SK-N-SH treated with all-trans-retinoic acid at 6 μM for 48 hours (cell line): ENCODE results near the gene WHRN.

Experiments
- ATAC-seq: fragments of 200-7000 bp; cut with Tn5 transposase; 3 replicates; pipeline ENCODE4 v1.9.1; 2020; ENCODE audit warnings: mild to moderate bottlenecking, moderate library complexity
- ARNTL ChIP-seq: fragments of 450-650 bp; formaldehyde crosslinking; IDR thresholded peaks from 2 replicates; pipeline ENCODE4 v1.5.0; 2020; ENCODE audit warnings: low read depth, mild to moderate bottlenecking, moderate library complexity, borderline replicate concordance
- BACH2 ChIP-seq: fragments of 250-450 bp; sonication (Bioruptor Pico); IDR thresholded peaks from 2 replicates; pipeline ENCODE4 v1.9.0; 2021; ENCODE audit warnings: mild to moderate bottlenecking, borderline replicate concordance
- CSDC2 ChIP-seq: fragments of 250-450 bp; sonication (Bioruptor Pico); IDR thresholded peaks from 2 replicates; pipeline ENCODE4 v1.5.0; 2020; ENCODE audit warnings: mild to moderate bottlenecking, moderate library complexity
- CSRNP3 ChIP-seq: fragments of 250-450 bp; sonication (Bioruptor Pico); IDR thresholded peaks from 2 replicates; pipeline ENCODE4 v1.5.1; 2021; ENCODE audit warnings: mild to moderate bottlenecking, moderate library complexity
- ESRRG ChIP-seq: fragments of 250-450 bp; sonication (Bioruptor Pico); IDR thresholded peaks from 2 replicates; pipeline ENCODE4 v1.6.1; 2021; ENCODE audit warnings: mild to moderate bottlenecking
- GLIS3 ChIP-seq: fragments of 250-450 bp; sonication (Bioruptor Pico); IDR thresholded peaks from 2 replicates; pipeline ENCODE4 v1.5.0; 2020; ENCODE audit warnings: mild to moderate bottlenecking, moderate library complexity
- ISL1 ChIP-seq: fragments of 250-450 bp; sonication (Bioruptor Pico); IDR thresholded peaks from 2 replicates; pipeline ENCODE4 v2.1.2; 2022; ENCODE audit warnings: mild to moderate bottlenecking, moderate library complexity
- OSR1 ChIP-seq: fragments of 250-450 bp; sonication (Bioruptor Pico); IDR thresholded peaks from 2 replicates; pipeline ENCODE4 v1.8.0; 2022; ENCODE audit warnings: moderate library complexity, mild to moderate bottlenecking, inconsistent platforms
- PATZ1 ChIP-seq: fragments of 250-450 bp; sonication (Bioruptor Pico); IDR thresholded peaks from 2 replicates; pipeline ENCODE4 v1.8.0; 2020; ENCODE audit warnings: mild to moderate bottlenecking, moderate library complexity, borderline replicate concordance
- PPARA ChIP-seq: fragments of 250-450 bp; sonication (Bioruptor Pico); IDR thresholded peaks from 2 replicates; pipeline ENCODE4 v1.5.0; 2020; ENCODE audit warnings: mild to moderate bottlenecking, borderline replicate concordance
- RARB ChIP-seq: fragments of 250-450 bp; sonication (Bioruptor Pico); IDR thresholded peaks from 2 replicates; pipeline ENCODE4 v1.8.0; 2021; ENCODE audit warnings: mild to moderate bottlenecking, moderate library complexity
- SNAI2 ChIP-seq: fragments of 250-450 bp; sonication (Bioruptor Pico); IDR thresholded peaks from 2 replicates; pipeline ENCODE4 v1.5.0; 2020; ENCODE audit warnings: mild to moderate bottlenecking, moderate library complexity
- TOX ChIP-seq: fragments of 250-450 bp; sonication (Bioruptor Pico); IDR thresholded peaks from 2 replicates; pipeline ENCODE4 v1.8.0; 2021; ENCODE audit warnings: mild to moderate bottlenecking, moderate library complexity, borderline replicate concordance
- ZFP3 ChIP-seq: fragments of 250-450 bp; sonication (Bioruptor Pico); IDR thresholded peaks from 2 replicates; pipeline ENCODE4 v1.5.0; 2020; ENCODE audit warnings: mild to moderate bottlenecking, moderate library complexity
- ZFP30 ChIP-seq: fragments of 450-650 bp; formaldehyde crosslinking; IDR thresholded peaks from 2 replicates; pipeline ENCODE4 v1.5.0; 2022; ENCODE audit warnings: mild to moderate bottlenecking, moderate library complexity
- ZNF565 ChIP-seq: fragments of 450-650 bp; formaldehyde crosslinking; conservative IDR thresholded peaks from 2 replicates; pipeline ENCODE4 v1.5.0; 2020; ENCODE audit warnings: low read depth, mild to moderate bottlenecking, moderate library complexity
- ZNF8 ChIP-seq: fragments of 450-650 bp; formaldehyde crosslinking; IDR thresholded peaks from 2 replicates; pipeline ENCODE4 v1.5.0; 2020; ENCODE audit warnings: mild to moderate bottlenecking, moderate library complexity
- TF ChIP-seq, protein P1 (sequence below): fragments of 250-450 bp; sonication (Bioruptor Pico); IDR thresholded peaks from 2 replicates; pipeline ENCODE4 v1.5.1; 2020; ENCODE audit warnings: low read depth, mild to moderate bottlenecking, moderate library complexity
- TF ChIP-seq, protein P2 (sequence below): fragments of 250-450 bp; sonication (Bioruptor Pico); IDR thresholded peaks from 2 replicates; pipeline ENCODE4 v1.5.0; 2020; ENCODE audit warnings: mild to moderate bottlenecking, moderate library complexity
- TF ChIP-seq, protein P3 (sequence below): fragments of 250-450 bp; sonication (Bioruptor Pico); IDR thresholded peaks from 2 replicates; pipeline ENCODE4 v1.8.0; 2021; ENCODE audit warnings: low read depth, mild to moderate bottlenecking, moderate library complexity, borderline replicate concordance

WHRN gene

GRCh38 chr9:114464281-114465051 lies 40.8 kb downstream of the WHRN start:
- no peak for ATAC-seq
- TF ChIP-seq ZNF565 (CRISPR knock-in tag) = no peak
- TF ChIP-seq, protein P1, sequence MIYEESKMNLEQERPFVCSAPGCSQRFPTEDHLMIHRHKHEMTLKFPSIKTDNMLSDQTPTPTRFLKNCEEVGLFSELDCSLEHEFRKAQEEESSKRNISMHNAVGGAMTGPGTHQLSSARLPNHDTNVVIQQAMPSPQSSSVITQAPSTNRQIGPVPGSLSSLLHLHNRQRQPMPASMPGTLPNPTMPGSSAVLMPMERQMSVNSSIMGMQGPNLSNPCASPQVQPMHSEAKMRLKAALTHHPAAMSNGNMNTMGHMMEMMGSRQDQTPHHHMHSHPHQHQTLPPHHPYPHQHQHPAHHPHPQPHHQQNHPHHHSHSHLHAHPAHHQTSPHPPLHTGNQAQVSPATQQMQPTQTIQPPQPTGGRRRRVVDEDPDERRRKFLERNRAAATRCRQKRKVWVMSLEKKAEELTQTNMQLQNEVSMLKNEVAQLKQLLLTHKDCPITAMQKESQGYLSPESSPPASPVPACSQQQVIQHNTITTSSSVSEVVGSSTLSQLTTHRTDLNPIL (CRISPR knock-in tag) = no peak

DNA sequence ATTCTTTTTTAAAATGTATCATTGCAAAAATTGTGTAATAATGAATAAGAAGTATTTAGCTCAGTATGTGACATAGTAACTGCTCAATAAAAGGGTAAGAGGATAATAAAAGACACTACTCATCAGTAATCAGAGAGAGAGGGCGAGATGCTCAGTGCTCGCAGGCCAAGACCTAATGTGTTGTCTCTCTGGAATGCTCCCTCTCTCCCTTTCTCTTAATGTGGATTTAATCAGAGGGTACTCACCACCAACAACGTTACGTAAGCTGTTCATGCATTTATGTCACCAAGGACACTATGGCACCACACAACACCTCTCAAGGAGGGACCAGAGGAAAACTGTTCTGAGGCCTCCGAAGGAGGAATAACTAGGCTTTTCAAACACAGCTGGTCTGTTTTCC lies 42.5 kb downstream of the WHRN start:
- TF ChIP-seq BACH2 (CRISPR knock-in tag) (no peak), ZNF8 (CRISPR knock-in tag) (no peak), RARB (CRISPR knock-in tag) (no peak), ESRRG (CRISPR knock-in tag) (no peak), ZNF565 (CRISPR knock-in tag) (no peak), PPARA (CRISPR knock-in tag) (no peak), ZFP3 (CRISPR knock-in tag) (no peak), CSDC2 (CRISPR knock-in tag) (no peak), GLIS3 (CRISPR knock-in tag) (no peak), SNAI2 (no peak), OSR1 (CRISPR knock-in tag) (no peak), TOX (CRISPR knock-in tag) (no peak), ARNTL (no peak), ISL1 (CRISPR knock-in tag) (no peak)
- TF ChIP-seq, protein P1 (CRISPR knock-in tag) = no peak
- TF ChIP-seq, protein P2, sequence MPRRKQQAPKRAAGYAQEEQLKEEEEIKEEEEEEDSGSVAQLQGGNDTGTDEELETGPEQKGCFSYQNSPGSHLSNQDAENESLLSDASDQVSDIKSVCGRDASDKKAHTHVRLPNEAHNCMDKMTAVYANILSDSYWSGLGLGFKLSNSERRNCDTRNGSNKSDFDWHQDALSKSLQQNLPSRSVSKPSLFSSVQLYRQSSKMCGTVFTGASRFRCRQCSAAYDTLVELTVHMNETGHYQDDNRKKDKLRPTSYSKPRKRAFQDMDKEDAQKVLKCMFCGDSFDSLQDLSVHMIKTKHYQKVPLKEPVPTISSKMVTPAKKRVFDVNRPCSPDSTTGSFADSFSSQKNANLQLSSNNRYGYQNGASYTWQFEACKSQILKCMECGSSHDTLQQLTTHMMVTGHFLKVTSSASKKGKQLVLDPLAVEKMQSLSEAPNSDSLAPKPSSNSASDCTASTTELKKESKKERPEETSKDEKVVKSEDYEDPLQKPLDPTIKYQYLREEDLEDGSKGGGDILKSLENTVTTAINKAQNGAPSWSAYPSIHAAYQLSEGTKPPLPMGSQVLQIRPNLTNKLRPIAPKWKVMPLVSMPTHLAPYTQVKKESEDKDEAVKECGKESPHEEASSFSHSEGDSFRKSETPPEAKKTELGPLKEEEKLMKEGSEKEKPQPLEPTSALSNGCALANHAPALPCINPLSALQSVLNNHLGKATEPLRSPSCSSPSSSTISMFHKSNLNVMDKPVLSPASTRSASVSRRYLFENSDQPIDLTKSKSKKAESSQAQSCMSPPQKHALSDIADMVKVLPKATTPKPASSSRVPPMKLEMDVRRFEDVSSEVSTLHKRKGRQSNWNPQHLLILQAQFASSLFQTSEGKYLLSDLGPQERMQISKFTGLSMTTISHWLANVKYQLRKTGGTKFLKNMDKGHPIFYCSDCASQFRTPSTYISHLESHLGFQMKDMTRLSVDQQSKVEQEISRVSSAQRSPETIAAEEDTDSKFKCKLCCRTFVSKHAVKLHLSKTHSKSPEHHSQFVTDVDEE (CRISPR knock-in tag) = no peak
- TF ChIP-seq, all 23 proteins: peak for 0
- ATAC-seq = no peak

DNA sequence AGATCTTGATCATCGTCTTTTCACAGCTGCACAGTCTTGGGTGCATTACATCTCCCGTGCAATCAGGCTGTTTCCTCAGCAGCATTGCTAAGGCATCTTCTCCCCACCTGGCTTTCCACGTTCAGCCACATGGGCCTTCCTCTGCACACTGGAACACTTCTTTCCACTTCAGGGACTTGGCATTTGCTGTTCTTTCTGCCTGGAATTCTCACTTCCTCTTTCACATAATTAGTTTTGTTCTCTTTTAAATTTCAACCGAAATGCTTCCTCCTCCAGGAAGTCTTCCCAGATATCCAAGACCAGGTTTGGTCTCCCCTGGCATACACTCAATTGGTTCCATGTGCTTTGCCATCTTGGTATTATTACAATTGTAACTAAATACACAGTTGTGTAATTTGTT lies 43.8 kb downstream of the WHRN start:
- no peak for ATAC-seq
- TF ChIP-seq GLIS3 (CRISPR knock-in tag) = no peak
- TF ChIP-seq, all 23 proteins: peak for 0

DNA sequence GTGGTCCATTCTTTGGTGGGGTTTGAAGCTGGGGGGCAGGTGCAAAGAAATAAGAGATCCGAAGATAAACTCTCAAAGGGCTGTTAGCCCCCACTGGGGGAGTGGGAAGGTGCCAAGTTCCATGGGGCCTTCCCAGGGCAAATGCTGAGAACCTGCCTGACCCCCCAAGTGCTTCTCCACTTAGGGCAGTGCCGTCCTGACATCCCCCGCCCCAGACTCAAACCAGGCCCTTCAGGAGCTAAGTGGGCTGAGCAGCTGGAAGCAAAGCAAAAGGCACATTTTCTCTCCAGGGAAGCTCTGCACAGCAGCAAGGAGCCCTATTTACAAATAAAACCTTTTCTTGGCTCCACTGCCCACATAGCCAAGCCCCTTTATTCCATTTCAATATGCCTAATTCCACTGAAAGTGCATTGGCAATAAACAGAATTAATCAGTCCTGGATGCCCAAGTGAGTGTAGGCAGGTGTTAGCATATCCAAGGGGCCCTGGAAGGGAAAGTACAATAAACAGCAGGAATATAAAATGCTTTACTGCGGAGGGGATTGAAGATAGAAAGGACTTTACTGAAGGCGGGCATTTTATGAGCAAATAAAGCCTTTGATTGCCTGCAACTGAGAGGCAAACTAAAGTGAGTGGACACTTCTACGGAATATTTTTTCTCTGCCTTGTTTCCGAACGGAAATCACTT lies 44.6 kb downstream of the WHRN start:
- no peak for ATAC-seq
- TF ChIP-seq ZFP30 (CRISPR knock-in tag) = no peak
- TF ChIP-seq PATZ1 (CRISPR knock-in tag) = no peak

- no peak for ATAC-seq
- TF ChIP-seq ZNF8 (CRISPR knock-in tag) (no peak), ZFP30 (CRISPR knock-in tag) (no peak), SNAI2 (no peak), ZNF565 (CRISPR knock-in tag) (no peak), CSRNP3 (CRISPR knock-in tag) (no peak), TOX (CRISPR knock-in tag) (no peak), OSR1 (CRISPR knock-in tag) (no peak)
- TF ChIP-seq, protein P3, sequence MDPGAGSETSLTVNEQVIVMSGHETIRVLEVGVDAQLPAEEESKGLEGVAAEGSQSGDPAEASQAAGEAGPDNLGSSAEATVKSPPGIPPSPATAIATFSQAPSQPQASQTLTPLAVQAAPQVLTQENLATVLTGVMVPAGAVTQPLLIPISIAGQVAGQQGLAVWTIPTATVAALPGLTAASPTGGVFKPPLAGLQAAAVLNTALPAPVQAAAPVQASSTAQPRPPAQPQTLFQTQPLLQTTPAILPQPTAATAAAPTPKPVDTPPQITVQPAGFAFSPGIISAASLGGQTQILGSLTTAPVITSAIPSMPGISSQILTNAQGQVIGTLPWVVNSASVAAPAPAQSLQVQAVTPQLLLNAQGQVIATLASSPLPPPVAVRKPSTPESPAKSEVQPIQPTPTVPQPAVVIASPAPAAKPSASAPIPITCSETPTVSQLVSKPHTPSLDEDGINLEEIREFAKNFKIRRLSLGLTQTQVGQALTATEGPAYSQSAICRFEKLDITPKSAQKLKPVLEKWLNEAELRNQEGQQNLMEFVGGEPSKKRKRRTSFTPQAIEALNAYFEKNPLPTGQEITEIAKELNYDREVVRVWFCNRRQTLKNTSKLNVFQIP (CRISPR knock-in tag) = no peak
Measured at GRCh38 chr9:114459464-114459863, 45.8 kb downstream of the WHRN start.
